Measurements from ENCODE around the gene HLF. TPM values are rescaled to one million over a fixed set of nuclear protein-coding genes. Genes with fewer than 3 reads are reported as not detected.

HLF gene
- total RNA-seq, 1 donor from 2014 or later: 0.25 TPM

- H3K27me3 ChIP-seq (ENCODE audit: control insufficient read depth, insufficient read depth, low read length): no peaks in the 10 kb centered on the region
- H3K36me3 ChIP-seq (ENCODE audit: control insufficient read depth, insufficient read depth, low read length): no peaks in the 10 kb centered on the region
- H3K4me3 ChIP-seq (ENCODE audit: low read depth, low read length): no peak overlapping the region
- DNase-seq (ENCODE audit: low read depth): no peak
- TF ChIP-seq, protein P1, sequence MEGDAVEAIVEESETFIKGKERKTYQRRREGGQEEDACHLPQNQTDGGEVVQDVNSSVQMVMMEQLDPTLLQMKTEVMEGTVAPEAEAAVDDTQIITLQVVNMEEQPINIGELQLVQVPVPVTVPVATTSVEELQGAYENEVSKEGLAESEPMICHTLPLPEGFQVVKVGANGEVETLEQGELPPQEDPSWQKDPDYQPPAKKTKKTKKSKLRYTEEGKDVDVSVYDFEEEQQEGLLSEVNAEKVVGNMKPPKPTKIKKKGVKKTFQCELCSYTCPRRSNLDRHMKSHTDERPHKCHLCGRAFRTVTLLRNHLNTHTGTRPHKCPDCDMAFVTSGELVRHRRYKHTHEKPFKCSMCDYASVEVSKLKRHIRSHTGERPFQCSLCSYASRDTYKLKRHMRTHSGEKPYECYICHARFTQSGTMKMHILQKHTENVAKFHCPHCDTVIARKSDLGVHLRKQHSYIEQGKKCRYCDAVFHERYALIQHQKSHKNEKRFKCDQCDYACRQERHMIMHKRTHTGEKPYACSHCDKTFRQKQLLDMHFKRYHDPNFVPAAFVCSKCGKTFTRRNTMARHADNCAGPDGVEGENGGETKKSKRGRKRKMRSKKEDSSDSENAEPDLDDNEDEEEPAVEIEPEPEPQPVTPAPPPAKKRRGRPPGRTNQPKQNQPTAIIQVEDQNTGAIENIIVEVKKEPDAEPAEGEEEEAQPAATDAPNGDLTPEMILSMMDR (IDR thresholded peaks at IDR 0.05; ENCODE audit: insufficient read depth, low read length, poor library complexity, severe bottlenecking): no peak
Observed at GRCh38 chr17:55307879-55308278, 43.1 kb downstream of the HLF start.

DNA sequence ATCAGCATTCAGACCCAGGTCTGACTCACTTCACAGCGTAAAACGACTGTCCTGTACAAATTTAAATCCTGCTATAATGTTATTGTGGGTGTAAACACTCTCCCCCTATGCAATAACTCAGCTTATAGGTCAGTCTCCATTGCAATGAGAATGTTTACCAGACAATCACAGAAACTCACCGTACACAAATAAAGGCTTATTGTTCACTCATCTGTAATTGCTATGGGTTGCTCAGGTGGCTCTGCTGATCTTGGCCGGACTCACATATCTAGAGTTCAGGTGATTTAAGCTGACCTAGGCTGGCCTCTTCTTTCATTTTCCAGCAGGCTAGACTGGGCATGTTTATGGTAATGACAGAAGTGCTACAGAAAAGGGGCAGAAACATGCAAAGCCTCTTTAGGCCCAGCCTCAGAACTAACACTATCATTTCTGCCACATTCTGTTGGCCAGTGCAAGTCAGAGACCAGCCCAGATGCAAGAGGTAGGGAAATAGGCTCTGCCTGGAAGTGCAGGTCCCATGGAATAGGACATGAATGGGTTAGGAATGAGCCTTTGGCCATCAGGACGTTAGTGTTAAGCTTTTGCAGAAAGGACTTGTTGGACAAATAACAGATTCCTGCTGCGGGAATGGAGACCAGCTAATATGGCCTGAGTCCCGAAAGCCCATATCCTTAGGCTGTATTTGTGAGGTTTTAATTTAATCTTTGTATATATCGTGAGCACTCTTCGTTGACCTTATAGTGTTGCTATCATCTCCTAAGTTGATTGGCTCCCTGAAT lies 44.0 kb downstream of the HLF start:
- DNase-seq (ENCODE audit: low read depth): no peak
- Histone ChIP-seq H3K36me3 (ENCODE audit: control insufficient read depth, insufficient read depth, low read length) (no peaks in the 10 kb centered on the region), H3K27me3 (ENCODE audit: control insufficient read depth, insufficient read depth, low read length) (no peaks in the 10 kb centered on the region), H3K4me3 (ENCODE audit: low read depth, low read length) (no peak overlapping the region)
- TF ChIP-seq, protein P1 (IDR thresholded peaks at IDR 0.05; ENCODE audit: insufficient read depth, low read length, poor library complexity, severe bottlenecking): no peak

- TF ChIP-seq, protein P1 (IDR thresholded peaks at IDR 0.05; ENCODE audit: insufficient read depth, low read length, poor library complexity, severe bottlenecking): no peak
- Histone ChIP-seq H3K36me3 (ENCODE audit: control insufficient read depth, insufficient read depth, low read length) (no peaks in the 10 kb centered on the region), H3K27me3 (ENCODE audit: control insufficient read depth, insufficient read depth, low read length) (no peaks in the 10 kb centered on the region), H3K4me3 (ENCODE audit: low read depth, low read length) (no peak overlapping the region)
- DNase-seq (ENCODE audit: low read depth): no peak
Observed at GRCh38 chr17:55311767-55312375, 47.1 kb downstream of the HLF start.

DNA sequence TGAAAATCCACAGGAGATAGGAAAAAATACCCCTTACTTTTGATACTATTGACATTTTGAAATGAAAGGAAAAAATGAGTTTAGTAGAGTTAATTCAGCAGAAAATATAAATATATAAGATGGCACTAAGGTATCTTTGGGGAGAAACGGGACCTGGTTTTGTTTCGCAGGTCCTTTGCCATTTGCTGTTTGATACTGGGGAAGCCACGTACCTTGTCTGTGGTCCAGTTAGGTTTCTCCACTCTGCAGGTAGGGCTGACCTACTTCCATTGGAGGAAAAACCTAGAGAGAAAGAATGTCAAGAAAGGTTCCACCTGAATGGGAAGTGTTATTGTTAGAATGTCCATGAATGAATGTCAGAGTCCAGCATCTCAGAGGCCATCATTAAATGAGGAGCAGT lies 48.1 kb downstream of the HLF start:
- TF ChIP-seq, protein P1 (IDR thresholded peaks at IDR 0.05; ENCODE audit: insufficient read depth, low read length, poor library complexity, severe bottlenecking): no peak
- DNase-seq (ENCODE audit: low read depth): no peak
- Histone ChIP-seq H3K4me3 (ENCODE audit: low read depth, low read length) (no peak overlapping the region), H3K36me3 (ENCODE audit: control insufficient read depth, insufficient read depth, low read length) (no peaks in the 10 kb centered on the region), H3K27me3 (ENCODE audit: control insufficient read depth, insufficient read depth, low read length) (no peaks in the 10 kb centered on the region)

DNA sequence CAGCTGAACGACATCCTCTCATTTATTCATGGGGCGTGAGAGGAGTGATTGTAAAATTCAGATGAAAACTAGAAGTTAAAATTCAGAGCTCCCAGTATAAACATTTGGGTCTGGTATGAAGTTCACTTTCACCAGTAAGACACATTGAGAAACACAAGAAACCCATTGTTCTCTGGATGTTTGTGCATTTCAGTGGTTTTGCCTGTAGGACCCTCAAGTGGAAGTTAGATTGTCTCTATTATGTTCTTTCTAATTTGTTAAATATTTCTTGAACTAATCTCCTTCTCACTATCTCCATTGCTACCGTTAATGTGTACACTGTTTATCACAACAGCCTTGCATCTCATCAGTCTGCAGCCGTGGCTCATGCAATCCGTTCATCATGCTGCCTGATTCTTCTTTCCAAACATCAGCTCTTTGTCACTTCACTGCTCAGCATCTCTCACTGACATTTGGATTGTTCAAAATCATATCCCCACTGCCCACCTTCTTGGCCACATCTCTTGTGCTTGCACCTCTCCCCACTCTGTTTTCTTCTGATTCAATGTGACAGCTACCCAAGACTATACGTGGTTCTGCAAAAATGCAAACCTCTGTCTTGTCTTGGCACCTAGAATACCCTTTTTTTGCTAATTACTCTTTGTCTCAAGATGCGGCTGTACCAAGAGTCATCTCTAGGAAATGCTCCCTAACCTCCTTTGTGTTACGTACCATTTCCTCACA lies 49.5 kb downstream of the HLF start:
- TF ChIP-seq, protein P1 (IDR thresholded peaks at IDR 0.05; ENCODE audit: insufficient read depth, low read length, poor library complexity, severe bottlenecking): no peak
- no peaks in the 10 kb centered on the region for H3K36me3 ChIP-seq (ENCODE audit: control insufficient read depth, insufficient read depth, low read length)
- no peaks in the 10 kb centered on the region for H3K27me3 ChIP-seq (ENCODE audit: control insufficient read depth, insufficient read depth, low read length)
- DNase-seq (ENCODE audit: low read depth): no peak
- no peak overlapping the region for H3K4me3 ChIP-seq (ENCODE audit: low read depth, low read length)
